ENCODE measurements around the gene MAP3K5.
A peak's percentile ranks its signal among the peaks of the same experiment; 100 is the strongest.

The MAP3K5 gene

GRCh38 chr6:136614994-136615393, 177.3 kb downstream of the MAP3K5 start:
- no peak overlapping the region for H3K4me2 ChIP-seq (ENCODE audit: low read length, poor library complexity, severe bottlenecking)
- WGBS = 70% methylated on average over 2 of the region's 2 CpGs
- H3K14ac ChIP-seq (ENCODE audit: low read length in 2 of 2) = no peak overlapping the region
- H2AFZ ChIP-seq (ENCODE audit: low read depth, low read length) = no peak overlapping the region
- no peak overlapping the region for H2BK5ac ChIP-seq (ENCODE audit: low read depth, low read length, poor library complexity, severe bottlenecking)
- no peaks in the 10 kb centered on the region for H3K27me3 ChIP-seq (ENCODE audit: control insufficient read depth in 1 of 2, insufficient read depth in 1 of 2, low read length in 2 of 2)
- no peak overlapping the region for H3K4ac ChIP-seq (ENCODE audit: low read depth in 1 of 2, low read length in 2 of 2)
- no peak overlapping the region for H2AK5ac ChIP-seq (ENCODE audit: low read length, severe bottlenecking)
- H3K9me3 ChIP-seq (ENCODE audit: control insufficient read depth, low read length) = no peaks in the 10 kb centered on the region
- H4K8ac ChIP-seq (ENCODE audit: low read length) = peak overlapping the region; percentile 36
- H3K23ac ChIP-seq (ENCODE audit: low read length in 2 of 2) = no peak overlapping the region
- H2BK15ac ChIP-seq (ENCODE audit: low read depth, poor library complexity, severe bottlenecking) = no peak overlapping the region
- DNase-seq = no peak
- H3K4me1 ChIP-seq (ENCODE audit: control insufficient read depth, insufficient read depth, low read depth, low read length) = peaks cover 6% of the 10 kb centered on the region
- H3K79me1 ChIP-seq (replicated peaks; ENCODE audit: low read length, poor library complexity, severe bottlenecking) = no peaks in the 10 kb centered on the region
- no peak overlapping the region for H3K4me3 ChIP-seq (ENCODE audit: insufficient read depth in 1 of 2, low read depth in 1 of 2, low read length in 2 of 2)
- peaks cover 0 to 6% of the 10 kb centered on the region in 2 experiments for H3K36me3 ChIP-seq (ENCODE audit: control insufficient read depth in 1 of 2, insufficient read depth in 2 of 2, low read depth in 1 of 2, low read length in 2 of 2)
- H4K91ac ChIP-seq (ENCODE audit: low read length) = no peak overlapping the region
- no peak overlapping the region for H3K27ac ChIP-seq (ENCODE audit: low read length, poor library complexity, severe bottlenecking)
- H3K9ac ChIP-seq (ENCODE audit: low read length) = no peak overlapping the region
- H3K18ac ChIP-seq (ENCODE audit: low read depth in 1 of 2, low read length in 2 of 2) = no peak overlapping the region
- peak overlapping the region in 1 of 2 experiments; percentile 1 for H2BK12ac ChIP-seq (ENCODE audit: low read length in 2 of 2)
- H2BK120ac ChIP-seq (ENCODE audit: low read depth, low read length) = no peak overlapping the region

- H2BK12ac ChIP-seq (ENCODE audit: low read length in 2 of 2) = no peak overlapping the region
- no peak overlapping the region for H2AK5ac ChIP-seq (ENCODE audit: low read length, severe bottlenecking)
- no peak overlapping the region for H3K4me3 ChIP-seq (ENCODE audit: insufficient read depth in 1 of 2, low read depth in 1 of 2, low read length in 2 of 2)
- no peaks in the 10 kb centered on the region for H3K79me1 ChIP-seq (replicated peaks; ENCODE audit: low read length, poor library complexity, severe bottlenecking)
- H3K18ac ChIP-seq (ENCODE audit: low read depth in 1 of 2, low read length in 2 of 2) = no peak overlapping the region
- no peak overlapping the region for H3K27ac ChIP-seq (ENCODE audit: low read length, poor library complexity, severe bottlenecking)
- no peak overlapping the region for H3K9ac ChIP-seq (ENCODE audit: low read length)
- WGBS = 97% methylated on average over 1 of the region's 1 CpG
- H3K9me3 ChIP-seq (ENCODE audit: control insufficient read depth, low read length) = no peaks in the 10 kb centered on the region
- peaks cover 0 to 3% of the 10 kb centered on the region in 2 experiments for H3K36me3 ChIP-seq (ENCODE audit: control insufficient read depth in 1 of 2, insufficient read depth in 2 of 2, low read depth in 1 of 2, low read length in 2 of 2)
- H3K4me1 ChIP-seq (ENCODE audit: control insufficient read depth, insufficient read depth, low read depth, low read length) = peaks cover 10% of the 10 kb centered on the region
- H3K14ac ChIP-seq (ENCODE audit: low read length in 2 of 2) = no peak overlapping the region
- no peak overlapping the region for H2AFZ ChIP-seq (ENCODE audit: low read depth, low read length)
- no peak overlapping the region for H2BK120ac ChIP-seq (ENCODE audit: low read depth, low read length)
- no peak overlapping the region for H4K8ac ChIP-seq (ENCODE audit: low read length)
- H4K91ac ChIP-seq (ENCODE audit: low read length) = no peak overlapping the region
- no peak overlapping the region for H2BK5ac ChIP-seq (ENCODE audit: low read depth, low read length, poor library complexity, severe bottlenecking)
- no peaks in the 10 kb centered on the region for H3K27me3 ChIP-seq (ENCODE audit: control insufficient read depth in 1 of 2, insufficient read depth in 1 of 2, low read length in 2 of 2)
- H3K4me2 ChIP-seq (ENCODE audit: low read length, poor library complexity, severe bottlenecking) = no peak overlapping the region
- no peak for DNase-seq
- no peak overlapping the region for H3K4ac ChIP-seq (ENCODE audit: low read depth in 1 of 2, low read length in 2 of 2)
- no peak overlapping the region for H2BK15ac ChIP-seq (ENCODE audit: low read depth, poor library complexity, severe bottlenecking)
- no peak overlapping the region for H3K23ac ChIP-seq (ENCODE audit: low read length in 2 of 2)
Observed at GRCh38 chr6:136614350-136614749, 177.9 kb downstream of the MAP3K5 start.

- Histone ChIP-seq H4K91ac (ENCODE audit: low read length) (no peak overlapping the region), H2BK12ac (ENCODE audit: low read length in 2 of 2) (no peak overlapping the region), H2BK120ac (ENCODE audit: low read depth, low read length) (no peak overlapping the region), H3K18ac (ENCODE audit: low read depth in 1 of 2, low read length in 2 of 2) (no peak overlapping the region), H3K4me2 (ENCODE audit: low read length, poor library complexity, severe bottlenecking) (no peak overlapping the region), H3K9ac (ENCODE audit: low read length) (no peak overlapping the region), H2AFZ (ENCODE audit: low read depth, low read length) (no peak overlapping the region), H4K8ac (ENCODE audit: low read length) (no peak overlapping the region), H3K4me1 (ENCODE audit: control insufficient read depth, insufficient read depth, low read depth, low read length) (peaks cover 13% of the 10 kb centered on the region), H3K4me3 (ENCODE audit: insufficient read depth in 1 of 2, low read depth in 1 of 2, low read length in 2 of 2) (no peak overlapping the region), H3K14ac (ENCODE audit: low read length in 2 of 2) (no peak overlapping the region), H2AK5ac (ENCODE audit: low read length, severe bottlenecking) (no peak overlapping the region), H3K79me1 (replicated peaks; ENCODE audit: low read length, poor library complexity, severe bottlenecking) (no peaks in the 10 kb centered on the region), H3K4ac (ENCODE audit: low read depth in 1 of 2, low read length in 2 of 2) (no peak overlapping the region), H3K27ac (ENCODE audit: low read length, poor library complexity, severe bottlenecking) (peak overlapping the region; percentile 94), H3K9me3 (ENCODE audit: control insufficient read depth, low read length) (no peaks in the 10 kb centered on the region), H3K36me3 (ENCODE audit: control insufficient read depth in 1 of 2, insufficient read depth in 2 of 2, low read depth in 1 of 2, low read length in 2 of 2) (peaks cover 0 to 3% of the 10 kb centered on the region in 2 experiments), H3K23ac (ENCODE audit: low read length in 2 of 2) (no peak overlapping the region), H2BK15ac (ENCODE audit: low read depth, poor library complexity, severe bottlenecking) (no peak overlapping the region), H3K27me3 (ENCODE audit: control insufficient read depth in 1 of 2, insufficient read depth in 1 of 2, low read length in 2 of 2) (no peaks in the 10 kb centered on the region), H2BK5ac (ENCODE audit: low read depth, low read length, poor library complexity, severe bottlenecking) (peak overlapping the region; percentile 87)
- no peak for DNase-seq
- WGBS = 92% methylated on average over 2 of the region's 3 CpGs
Observed at GRCh38 chr6:136613477-136613876, 178.8 kb downstream of the MAP3K5 start.

- H3K4me1 ChIP-seq (ENCODE audit: control insufficient read depth, insufficient read depth, low read depth, low read length) = peaks cover 14% of the 10 kb centered on the region
- no peak overlapping the region for H3K4ac ChIP-seq (ENCODE audit: low read depth in 1 of 2, low read length in 2 of 2)
- peak overlapping the region in 1 of 2 experiments; percentile 62 for H3K18ac ChIP-seq (ENCODE audit: low read depth in 1 of 2, low read length in 2 of 2)
- peaks cover 0 to 3% of the 10 kb centered on the region in 2 experiments for H3K36me3 ChIP-seq (ENCODE audit: control insufficient read depth in 1 of 2, insufficient read depth in 2 of 2, low read depth in 1 of 2, low read length in 2 of 2)
- no peak overlapping the region for H2BK5ac ChIP-seq (ENCODE audit: low read depth, low read length, poor library complexity, severe bottlenecking)
- H2AFZ ChIP-seq (ENCODE audit: low read depth, low read length) = no peak overlapping the region
- H3K9me3 ChIP-seq (ENCODE audit: control insufficient read depth, low read length) = no peaks in the 10 kb centered on the region
- peaks cover 1% of the 10 kb centered on the region for H3K79me1 ChIP-seq (replicated peaks; ENCODE audit: low read length, poor library complexity, severe bottlenecking)
- H3K14ac ChIP-seq (ENCODE audit: low read length in 2 of 2) = no peak overlapping the region
- peak overlapping the region; percentile 98 for H2AK5ac ChIP-seq (ENCODE audit: low read length, severe bottlenecking)
- no peak overlapping the region for H2BK120ac ChIP-seq (ENCODE audit: low read depth, low read length)
- H3K27ac ChIP-seq (ENCODE audit: low read length, poor library complexity, severe bottlenecking) = peak overlapping the region; percentile 81
- no peak overlapping the region for H3K4me3 ChIP-seq (ENCODE audit: insufficient read depth in 1 of 2, low read depth in 1 of 2, low read length in 2 of 2)
- H2BK12ac ChIP-seq (ENCODE audit: low read length in 2 of 2) = peak overlapping the region; percentile 71 to 94
- DNase-seq = no peak
- no peak overlapping the region for H3K4me2 ChIP-seq (ENCODE audit: low read length, poor library complexity, severe bottlenecking)
- no peak overlapping the region for H2BK15ac ChIP-seq (ENCODE audit: low read depth, poor library complexity, severe bottlenecking)
- H3K27me3 ChIP-seq (ENCODE audit: control insufficient read depth in 1 of 2, insufficient read depth in 1 of 2, low read length in 2 of 2) = no peaks in the 10 kb centered on the region
- H4K91ac ChIP-seq (ENCODE audit: low read length) = no peak overlapping the region
- no peak overlapping the region for H3K23ac ChIP-seq (ENCODE audit: low read length in 2 of 2)
- WGBS = 100% methylated on average over 1 of the region's 6 CpGs
- H4K8ac ChIP-seq (ENCODE audit: low read length) = no peak overlapping the region
- H3K9ac ChIP-seq (ENCODE audit: low read length) = no peak overlapping the region
Observed at GRCh38 chr6:136612666-136613389, 179.4 kb downstream of the MAP3K5 start.
